C1 segment of cervical spinal cord (tissue), 14 donors: Measurements from ENCODE around the gene NKD1.
"Not testable (repeated sequence)": the region's sequence is repeated elsewhere in the genome, so short reads cannot be mapped to it uniquely, and the experiment has no call there.

Experiments
- DNase-seq, 14 donors: peaks; one replicate each; lab custom pipeline; 2025; lab: John Stamatoyannopoulos, UW

Gene NKD1

DNA sequence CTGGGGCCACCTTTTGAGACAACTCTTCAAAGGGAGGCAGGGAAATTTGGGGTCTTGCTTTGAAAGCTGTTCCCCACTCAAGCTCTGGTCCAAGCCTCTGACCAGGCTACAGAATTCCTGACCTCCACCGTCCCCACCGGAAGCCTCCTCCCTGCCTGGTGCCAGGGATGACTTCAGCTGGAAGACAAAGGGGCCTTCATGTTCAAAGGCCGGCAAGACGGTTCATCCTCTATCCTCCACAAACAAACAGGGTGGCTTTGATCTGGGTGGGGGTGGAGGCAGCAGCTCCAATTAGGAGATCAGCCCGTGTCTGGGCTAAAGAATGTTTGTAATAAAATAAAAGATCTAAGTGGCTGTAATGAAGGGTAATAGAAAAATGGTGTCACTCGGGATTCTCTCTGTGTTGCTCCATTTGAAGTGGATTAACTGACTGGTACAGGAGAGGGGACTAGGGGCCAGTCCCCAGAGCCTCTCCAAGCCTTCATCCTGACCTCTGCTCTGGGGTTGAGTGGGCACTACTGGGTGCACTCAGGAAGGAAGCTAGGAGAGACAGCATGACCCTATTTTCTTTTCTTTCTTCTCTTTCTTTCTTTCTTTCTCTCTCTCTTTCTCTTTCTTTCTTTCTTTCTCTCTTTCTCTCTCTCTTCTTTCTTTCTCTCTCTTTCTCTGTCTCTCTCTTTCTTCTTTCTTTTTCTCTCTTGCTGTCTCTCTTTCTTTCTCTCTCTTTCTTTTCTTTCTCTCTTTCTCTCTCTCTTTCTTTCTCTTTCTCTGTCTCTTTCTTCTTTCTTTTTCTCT is 27.5 kb upstream of the NKD1 start:
- peak in 10 of 14 donors; percentile 25 to 67 (median 43) for DNase-seq

DNA sequence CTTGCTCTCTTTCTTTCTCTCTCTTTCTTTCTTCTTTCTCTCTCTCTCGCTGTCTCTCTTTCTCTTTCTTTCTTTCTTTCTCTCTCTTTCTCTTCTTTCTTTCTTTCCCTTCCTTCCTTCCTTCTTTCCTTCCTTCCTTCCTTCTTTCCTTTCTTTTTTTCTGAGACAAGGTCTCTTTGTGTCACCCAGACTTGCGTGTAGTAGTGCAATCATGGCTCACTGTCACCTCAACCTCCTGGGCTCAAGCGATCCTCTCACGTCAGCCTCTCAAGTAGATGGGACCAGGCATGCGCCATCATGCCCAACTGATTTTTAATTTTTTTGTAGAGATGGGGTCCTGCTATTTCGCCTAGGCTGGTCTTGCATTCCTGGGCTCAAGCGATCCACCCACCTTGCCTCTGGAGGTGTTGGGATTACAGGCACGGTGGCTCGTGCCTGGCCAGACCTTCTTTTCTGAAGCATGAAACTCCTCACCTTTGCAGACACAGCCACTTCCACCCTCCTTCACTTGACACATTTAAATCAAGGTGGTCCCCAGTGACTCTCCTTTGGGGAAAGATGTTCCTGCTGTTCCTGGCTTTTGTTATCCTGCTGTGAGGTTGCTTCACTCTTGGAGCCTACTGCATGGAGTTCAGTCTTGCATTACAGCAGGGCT is 26.8 kb upstream of the NKD1 start:
- no peak for DNase-seq

DNA sequence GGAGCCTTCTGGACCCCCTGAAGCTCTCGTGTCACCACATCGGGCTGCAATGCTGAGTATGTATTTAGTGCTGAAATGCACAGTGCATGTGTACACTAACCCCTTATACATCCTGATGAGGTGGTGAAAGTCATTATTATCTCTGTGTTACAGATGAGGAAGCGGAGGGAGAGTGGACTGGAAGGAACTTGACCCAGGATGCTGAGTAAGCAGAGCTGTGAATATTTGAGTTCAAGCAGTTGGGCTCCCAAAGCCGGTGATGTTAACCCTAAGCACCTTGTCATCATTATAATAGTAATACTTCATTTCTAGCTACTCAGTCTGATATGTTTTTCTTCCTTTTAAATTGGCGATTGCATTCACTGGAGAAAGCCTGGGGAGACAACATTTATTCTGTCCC is 25.9 kb upstream of the NKD1 start:
- no peak for DNase-seq

DNA sequence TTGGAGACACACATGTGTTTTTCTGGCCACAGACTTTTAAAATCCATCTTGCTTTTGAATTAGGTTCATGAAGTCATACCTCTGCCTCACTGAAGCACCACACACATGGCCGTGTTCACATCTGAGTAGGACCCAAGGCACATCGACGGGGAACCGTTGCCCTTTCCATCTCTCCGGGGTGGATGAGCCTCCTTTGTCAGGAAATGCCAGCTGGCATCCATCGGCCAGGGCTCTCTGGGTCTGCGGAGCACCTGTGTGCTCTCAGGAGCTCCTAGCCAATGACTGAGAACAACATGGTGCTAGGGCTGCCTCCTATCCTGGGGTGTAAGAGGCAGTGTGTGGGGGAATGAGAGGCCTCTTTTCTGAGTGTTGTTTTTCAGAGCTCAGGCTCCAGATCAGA is 24.5 kb upstream of the NKD1 start:
- no peak for DNase-seq

DNA sequence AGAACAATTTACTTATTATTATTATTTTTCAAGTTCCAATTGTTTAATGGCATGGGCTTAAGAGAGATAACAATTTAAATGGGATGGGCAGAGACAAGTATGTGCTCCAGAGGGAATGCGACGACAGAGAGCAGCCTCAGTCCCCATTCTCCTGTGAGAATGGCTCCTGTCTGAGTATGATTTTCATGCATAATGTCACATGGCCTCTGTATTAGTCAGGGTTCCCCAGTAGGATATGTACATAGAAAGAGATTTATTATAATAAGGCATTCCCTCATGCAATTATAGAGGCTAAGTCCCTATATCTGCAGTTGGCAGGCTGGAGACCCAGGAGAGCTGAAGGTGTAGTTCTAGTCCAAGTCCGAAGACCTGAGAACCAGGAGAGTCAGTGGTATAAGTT is 22.9 kb upstream of the NKD1 start:
- DNase-seq: no peak

DNA sequence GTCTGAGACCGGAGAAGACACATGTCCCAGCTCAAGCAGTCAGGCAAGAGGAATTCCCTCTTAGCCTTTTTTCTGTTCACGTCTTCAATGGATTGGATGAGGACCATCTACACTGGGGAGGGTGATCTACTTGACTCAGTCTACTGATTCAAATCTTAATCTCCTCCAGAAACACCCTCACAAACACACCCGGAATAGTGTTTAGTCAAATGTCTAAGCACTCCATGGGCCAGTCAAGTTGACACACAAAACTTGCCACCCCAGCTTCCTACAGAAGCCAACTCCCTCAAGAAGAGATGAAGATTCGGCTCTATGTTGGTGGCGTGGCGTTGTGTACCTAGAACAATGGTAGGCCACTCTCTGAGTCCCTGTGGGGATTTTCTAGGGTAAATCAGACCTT is 22.5 kb upstream of the NKD1 start:
- no peak for DNase-seq

DNA sequence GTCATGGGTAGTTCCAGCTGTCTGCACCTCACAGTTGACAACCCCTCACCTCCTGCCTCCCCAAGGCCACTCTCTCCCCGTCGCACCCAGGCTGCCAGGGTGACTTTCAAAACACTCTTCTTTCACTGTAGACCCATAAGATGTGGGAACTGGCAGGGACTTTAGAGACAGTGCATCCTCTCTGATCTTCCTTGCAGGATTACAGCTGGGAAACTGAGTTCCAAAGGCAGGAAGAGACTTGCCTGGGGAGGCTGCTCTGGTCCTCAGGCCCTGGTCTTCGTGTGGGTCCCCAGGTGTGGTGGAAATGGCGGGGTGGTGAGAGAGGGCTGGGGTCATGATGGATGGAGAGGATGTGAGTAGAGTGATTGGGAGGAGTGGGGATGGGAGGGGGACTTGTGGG is 21.9 kb upstream of the NKD1 start:
- no peak for DNase-seq

DNA sequence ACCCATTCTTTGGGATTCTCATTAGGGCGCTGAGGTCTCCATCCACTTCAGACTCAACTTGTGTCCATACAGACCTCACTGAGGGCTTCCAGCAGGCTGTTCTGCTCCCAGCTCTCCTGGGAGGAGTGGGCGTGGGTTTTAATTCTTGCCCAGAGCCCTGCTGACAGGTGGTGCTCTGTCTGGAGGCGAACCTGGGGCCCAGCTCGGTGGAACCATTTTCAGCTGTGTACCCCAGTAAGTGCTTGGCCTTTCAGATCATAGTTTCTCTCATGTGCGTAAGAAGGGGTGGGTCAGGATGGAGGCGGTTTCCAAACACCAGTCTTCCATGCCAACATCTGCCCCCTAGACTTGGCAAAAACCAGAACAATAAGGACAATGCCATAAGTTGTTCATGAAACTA is 21.4 kb upstream of the NKD1 start:
- DNase-seq: no peak

DNA sequence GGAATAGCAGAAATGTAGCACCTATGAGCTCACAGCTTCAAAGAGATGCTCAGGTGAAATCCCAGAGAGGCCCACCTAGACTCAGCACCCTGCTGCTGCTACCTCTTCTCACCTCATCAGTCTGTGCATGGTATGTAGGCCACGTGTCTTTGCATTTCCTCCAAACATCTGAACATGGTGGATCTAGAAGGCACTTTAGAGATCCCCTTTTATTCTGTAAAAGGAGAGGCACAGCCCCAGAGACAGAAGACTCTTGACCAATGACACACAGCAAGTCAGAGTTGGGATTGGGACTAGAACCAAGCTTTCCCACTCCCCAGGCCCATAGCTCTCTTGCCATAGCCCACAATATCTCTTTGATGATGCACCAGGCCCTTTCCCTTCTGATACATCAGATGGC is 19.4 kb upstream of the NKD1 start:
- DNase-seq: no peak

DNA sequence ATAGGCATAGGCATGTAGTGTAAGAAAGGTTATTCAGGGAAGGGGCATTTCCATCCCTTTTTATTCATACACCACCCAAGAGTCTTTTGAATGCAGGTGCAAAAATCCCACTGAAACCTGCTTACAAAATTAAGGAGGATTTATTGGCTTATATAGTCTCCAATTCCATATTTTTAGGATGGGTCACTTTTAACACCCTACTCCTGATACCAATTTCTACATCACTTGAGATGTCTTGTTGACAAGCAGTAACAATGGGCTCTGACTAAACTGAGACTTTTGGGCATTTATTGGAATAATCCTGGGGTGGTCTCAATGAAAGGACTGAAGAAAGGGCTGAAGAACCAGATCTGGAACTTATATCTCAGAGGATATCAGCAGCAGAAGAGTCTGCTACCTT is 18.9 kb upstream of the NKD1 start:
- no peak for DNase-seq

DNA sequence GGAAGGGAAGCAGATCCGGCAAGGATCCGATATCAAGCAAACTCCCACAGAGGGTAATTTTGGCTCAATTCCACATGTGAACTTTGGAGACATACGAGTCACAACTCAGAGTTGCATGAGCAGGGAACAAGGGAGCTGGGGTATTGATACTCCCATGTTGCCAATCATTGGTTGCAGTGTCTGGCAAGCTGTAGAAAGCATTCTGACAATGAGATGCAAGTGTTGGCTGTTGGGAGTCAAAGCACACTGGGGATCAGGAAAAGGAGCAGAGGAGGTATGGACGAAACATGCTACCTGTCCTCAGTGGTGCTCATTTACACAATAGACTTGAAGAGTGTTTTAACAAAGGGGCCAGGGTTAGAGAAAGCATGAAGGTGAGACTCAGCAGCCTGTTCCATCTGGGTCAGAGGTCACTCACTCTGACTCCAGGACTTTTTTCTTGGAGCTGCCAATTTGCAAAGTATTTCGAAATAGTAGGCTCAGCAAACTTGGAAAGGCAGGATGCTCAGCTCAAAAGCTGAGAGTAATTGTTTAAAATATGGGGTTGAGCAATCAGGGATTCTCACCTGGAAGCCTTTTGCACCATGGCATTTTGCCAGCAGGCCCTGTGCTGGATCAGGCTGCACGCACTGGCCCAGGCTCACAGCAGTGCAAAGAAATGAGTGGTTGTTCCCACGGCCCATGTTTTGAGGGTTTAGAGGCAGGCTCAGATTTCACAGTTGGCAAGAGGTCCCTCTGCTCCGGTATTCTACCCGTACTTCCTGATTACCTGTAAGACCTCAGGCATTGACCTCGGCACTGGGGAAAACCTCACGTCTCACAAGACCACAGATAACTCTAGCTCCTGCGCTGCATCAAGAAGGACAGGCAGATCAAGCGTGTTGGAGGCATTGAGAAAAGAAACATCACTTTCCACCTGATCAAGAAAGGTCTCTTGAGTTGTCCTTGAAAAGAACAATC is 17.6 kb upstream of the NKD1 start:
- no peak for DNase-seq

DNA sequence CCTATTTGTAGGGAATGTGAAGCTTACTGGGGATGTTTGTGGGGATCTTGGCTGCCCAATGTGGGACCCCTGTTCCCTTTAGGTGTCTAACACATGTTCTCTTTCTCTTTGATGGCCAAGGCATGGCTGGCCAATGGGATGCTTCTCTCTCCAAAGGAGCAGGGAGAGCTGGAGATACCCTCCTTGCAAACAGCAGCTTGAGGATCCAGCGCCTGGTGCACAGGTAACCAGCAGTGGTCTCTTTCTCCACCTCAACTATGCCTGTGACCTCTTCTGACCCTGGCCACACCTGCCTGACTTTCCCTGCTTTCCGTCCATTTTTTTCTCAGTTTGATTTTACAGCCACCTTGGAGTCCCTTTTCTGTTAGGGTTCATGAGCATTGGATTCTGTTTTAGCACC is 16.8 kb upstream of the NKD1 start:
- no peak for DNase-seq

DNA sequence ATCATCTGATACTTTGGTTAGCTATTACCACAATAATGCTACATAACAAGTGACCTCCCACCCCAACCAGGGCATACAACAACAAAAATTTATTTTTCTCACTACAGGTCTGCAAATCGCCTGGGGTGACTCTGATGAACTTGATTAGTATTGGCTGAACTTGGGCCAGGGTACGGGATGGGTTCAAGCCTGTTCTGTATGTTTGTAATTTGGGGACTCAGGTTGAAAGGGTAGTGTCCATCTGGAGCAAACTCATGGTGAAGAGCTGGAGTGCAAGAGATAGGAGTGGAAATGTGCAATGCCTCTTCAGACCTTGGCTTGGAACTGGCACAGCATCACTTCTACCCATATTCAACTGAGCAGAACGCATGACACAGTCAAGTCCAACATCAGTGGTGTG is 16.3 kb upstream of the NKD1 start:
- no peak for DNase-seq

DNA sequence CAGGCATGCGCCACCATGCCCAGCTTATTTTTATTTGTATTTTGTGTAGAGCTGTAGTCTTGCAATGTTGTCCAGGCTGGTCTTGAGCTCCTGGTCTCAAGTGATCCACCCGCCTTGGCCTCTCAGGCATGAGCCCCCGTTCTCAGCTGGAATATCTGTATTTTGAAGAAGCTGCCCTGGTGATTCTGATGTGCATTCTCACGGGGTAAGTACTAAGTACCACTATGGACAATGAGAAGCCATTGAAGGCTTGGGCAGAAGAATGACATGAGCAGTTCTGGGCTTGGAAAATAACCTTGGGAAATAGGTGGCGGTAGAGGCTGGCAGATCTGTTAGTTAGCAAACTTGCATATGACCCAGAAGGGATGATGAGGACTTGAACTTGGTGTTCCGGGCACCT is 15.6 kb upstream of the NKD1 start:
- no peak for DNase-seq

DNA sequence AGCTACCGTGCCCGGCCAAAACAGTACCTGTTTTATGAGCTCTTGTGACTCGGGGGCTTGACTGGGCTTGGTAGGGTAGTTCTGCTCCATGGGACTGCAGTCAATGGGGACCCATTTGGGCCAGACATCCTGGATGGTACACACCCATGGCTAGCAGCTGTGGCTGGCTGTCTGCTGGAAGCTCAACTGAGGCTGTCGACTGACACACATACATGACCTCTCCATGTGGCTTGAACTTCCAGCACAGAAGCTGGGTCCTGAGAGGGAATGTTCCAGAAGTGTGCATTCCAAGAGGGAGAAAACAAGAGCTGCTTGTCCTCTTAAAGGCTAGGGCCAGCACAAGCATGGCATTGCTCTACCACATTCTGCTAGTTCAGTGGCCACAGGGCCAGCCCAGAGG is 14.9 kb upstream of the NKD1 start:
- no peak for DNase-seq

DNA sequence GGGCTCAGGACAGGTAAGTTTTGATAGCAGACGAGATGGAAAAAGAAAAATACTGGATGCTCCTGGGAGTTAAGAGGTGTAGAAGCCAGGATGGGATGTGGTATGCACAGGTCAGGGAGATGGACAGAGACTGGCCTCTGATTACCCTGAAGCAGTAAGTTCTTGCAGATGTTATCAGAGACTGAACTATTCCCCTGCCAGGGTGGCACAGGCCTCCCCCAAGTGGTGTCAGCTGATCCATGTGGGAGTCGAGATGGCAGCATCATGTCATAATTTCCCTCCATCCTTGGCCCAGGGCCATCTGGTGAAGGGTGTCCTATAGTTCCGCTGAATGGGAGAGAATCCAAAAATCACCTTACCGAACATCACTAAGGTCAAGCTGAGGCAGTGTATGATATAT is 14.1 kb upstream of the NKD1 start:
- no peak for DNase-seq

DNA sequence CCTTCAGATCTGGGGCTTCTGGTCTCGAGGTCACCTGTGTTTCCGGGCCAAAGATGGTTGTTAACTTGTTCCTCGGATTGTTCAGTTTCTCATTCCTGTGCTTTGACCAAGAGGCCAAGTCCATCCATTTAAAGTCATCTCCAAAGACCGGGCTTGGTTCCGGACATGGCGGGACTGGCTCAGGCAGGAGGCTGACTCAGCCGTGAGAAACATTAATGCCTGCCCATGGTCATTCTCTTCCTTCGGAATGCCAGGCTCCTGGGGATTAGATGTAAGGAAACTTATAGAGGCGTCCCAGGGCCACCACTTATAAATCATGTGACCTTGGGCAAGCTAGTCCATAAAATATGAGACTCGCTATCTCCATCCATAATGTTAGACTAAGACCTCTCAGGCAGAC is 13.6 kb upstream of the NKD1 start:
- DNase-seq: no peak

DNA sequence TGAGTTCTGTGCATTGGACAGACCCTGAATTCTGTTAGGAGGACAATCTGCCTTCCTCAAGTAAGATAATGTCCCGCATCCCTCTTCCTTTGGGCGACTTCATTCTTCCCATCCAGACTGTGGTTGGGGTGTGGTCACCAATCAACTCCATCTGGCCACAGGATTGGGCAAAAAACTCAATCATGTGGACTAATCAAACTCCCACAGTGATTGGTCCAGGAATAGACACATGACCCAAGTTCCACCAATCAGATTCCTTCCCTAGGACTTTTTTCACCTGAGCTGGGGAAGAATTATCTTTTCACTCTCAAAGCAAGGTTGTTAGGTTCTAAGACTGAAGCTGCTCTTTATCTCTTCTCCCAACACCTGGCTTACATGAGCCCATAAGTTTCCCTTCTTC is 13.2 kb upstream of the NKD1 start:
- no peak for DNase-seq

DNA sequence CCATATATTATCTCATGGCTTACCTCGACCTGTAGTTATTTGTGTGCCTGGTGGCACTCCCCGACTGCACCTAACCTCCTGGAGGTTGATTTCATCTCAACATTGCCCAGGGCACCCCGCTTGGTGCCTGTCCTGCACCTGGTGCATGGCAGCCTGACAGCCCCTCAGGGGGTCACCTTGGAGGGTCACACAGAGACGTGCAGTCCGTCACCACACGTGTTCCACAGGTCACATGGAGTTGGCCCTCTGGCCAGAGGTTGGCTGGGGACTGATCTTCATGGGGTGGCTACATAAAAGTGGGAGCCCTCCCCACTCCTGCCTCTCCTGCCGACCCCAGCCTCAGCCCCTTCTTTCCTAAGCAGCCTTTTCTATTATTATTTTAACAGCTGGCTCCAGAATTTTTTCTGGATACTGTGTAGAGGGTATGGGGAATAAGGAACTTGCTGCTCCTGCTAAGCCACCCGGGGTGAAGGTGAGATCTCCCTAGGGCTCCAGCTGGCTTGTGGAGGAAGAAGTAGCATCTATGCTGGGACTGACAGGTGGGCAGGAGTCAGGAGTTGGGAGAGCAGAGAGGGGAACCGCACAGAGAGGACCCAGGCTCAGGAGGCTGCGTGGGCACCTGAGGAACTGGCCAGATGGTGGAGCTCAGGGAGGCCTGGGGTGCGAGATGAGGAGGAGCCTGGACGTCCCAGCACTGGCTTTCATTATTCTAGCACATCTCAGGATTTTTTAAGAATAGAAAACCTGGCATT is 12.5 kb upstream of the NKD1 start:
- no peak for DNase-seq

DNA sequence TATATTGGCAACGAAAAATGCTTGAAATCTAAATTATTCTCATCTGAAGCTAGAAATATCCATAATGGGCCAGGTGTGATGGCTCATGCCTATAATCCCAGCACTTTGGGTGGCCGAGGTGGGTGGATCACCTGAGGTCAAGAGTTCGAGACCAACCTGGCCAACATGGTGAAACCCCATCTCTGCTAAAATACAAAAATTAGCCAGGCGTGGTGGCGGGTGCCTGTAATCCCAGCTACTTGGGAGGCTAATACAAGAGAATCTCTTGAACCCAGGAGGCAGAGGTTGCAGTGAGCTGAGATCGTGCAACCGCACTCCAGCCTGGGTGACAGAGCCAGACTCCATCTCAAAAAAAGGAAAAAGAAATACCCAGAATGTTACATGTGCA is 11.9 kb upstream of the NKD1 start:
- DNase-seq: not testable (repeated sequence)

DNA sequence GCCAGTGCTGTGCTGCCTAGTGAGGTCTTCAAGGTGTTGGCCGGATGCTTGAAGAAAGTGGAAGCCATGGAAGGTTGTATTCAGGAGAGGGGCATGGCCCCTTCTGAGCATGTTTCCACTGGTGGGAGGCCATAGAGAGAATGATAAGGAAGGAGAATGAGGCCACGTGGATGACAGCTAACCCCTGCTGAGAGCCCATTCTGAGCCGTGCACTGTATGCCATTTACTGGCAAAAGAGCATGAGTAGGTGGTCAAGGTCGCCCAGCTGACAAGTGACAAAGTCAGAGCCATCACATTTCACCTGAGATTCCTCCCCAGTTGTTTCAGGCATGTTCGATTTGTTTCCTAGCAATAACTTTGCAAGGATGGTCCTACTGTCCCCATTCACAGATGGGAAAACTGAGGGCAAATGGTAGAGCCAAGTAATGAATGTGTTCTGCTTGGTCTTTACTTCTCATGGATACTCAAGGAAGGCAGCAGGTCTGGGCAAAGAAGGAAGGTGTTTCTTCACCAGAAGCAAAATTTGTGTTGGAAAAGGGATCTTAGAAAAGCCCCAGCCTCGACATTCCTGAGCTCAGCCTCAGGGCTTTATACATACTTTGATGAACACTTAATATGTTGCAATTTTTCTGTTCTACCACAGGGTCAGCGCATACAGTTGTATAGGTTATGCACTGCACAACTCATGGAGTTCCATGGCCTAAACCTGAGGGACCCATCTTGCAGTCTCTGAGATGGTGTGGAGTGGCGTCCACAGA is 10.5 kb upstream of the NKD1 start:
- DNase-seq: no peak
